AG10803 (cell line): ENCODE results near the gene SETBP1.

Experiments
- DNase-seq: peaks from one replicate; pipeline ENCODE4 v3.0.0; 2010; ENCODE audit warnings: low read depth
- H3K4me3 ChIP-seq: 2 replicates; pipeline ENCODE4 v1.5.1; 2011; ENCODE audit warnings: mild to moderate bottlenecking, low read length, control low read depth
- TF ChIP-seq, protein P1 (sequence below): conservative IDR thresholded peaks from 2 replicates; pipeline ENCODE4 v1.5.1; 2011; ENCODE audit warnings: mild to moderate bottlenecking, low read length, control low read depth, inconsistent platforms

Gene SETBP1

DNA sequence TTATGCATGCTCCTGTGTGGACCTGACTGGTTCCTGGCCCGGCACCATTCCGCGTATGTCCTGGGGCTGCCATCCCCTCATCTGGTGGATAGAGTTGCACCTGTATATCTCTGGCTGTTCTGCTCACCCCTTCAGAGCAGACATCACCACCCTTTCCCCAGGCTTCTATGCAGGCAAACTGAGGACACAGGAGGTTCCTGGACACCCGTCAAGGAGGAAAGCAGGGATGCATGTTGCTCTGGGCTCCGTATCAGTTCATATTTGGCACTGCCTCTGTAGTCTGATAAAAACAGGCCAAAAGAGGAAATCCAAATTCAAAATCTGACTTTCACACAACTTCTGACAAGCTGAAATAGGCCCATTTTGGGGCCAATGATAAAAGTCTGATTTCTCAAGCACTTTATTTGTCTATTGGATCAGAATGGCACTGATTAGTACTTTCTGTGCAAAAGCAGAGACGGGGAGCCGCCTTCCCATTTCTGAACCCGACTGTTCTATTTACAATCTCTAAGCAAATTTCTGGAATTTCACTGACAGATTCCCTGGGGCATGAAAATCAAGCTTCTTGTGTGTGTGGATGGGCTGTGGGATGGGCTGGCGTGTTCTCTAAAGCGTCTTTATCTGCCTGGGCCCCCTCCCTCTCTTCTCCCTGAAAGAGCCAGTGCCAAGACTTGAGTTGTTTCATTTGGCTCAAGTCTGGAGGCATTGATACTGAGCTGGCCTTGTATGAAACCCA lies 96.9 kb downstream of the SETBP1 start:
- no peak for DNase-seq
- H3K4me3 ChIP-seq = no peak overlapping the region
- TF ChIP-seq, protein P1, sequence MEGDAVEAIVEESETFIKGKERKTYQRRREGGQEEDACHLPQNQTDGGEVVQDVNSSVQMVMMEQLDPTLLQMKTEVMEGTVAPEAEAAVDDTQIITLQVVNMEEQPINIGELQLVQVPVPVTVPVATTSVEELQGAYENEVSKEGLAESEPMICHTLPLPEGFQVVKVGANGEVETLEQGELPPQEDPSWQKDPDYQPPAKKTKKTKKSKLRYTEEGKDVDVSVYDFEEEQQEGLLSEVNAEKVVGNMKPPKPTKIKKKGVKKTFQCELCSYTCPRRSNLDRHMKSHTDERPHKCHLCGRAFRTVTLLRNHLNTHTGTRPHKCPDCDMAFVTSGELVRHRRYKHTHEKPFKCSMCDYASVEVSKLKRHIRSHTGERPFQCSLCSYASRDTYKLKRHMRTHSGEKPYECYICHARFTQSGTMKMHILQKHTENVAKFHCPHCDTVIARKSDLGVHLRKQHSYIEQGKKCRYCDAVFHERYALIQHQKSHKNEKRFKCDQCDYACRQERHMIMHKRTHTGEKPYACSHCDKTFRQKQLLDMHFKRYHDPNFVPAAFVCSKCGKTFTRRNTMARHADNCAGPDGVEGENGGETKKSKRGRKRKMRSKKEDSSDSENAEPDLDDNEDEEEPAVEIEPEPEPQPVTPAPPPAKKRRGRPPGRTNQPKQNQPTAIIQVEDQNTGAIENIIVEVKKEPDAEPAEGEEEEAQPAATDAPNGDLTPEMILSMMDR = no peak

DNA sequence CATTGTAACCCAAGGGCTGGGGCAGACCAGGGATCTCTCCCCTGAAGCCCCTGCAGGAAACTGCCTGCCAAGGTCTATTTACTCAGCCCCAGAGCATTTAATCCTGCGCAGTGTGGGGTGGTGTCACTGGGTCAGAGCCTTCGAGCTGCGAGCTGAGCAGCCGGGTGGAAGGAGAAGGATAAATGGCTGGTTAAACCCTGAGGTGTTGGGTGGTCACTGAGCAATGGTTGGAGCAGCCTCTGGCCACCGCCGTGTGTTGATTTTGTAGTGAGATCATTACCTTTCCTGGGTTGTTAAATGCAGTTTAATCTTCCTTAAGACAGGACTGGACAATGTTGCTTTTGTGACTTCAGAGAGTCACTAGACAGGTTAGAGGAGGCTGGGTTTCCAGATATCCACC lies 98.1 kb downstream of the SETBP1 start:
- H3K4me3 ChIP-seq = no peak overlapping the region
- TF ChIP-seq, protein P1 = no peak
- DNase-seq = no peak

DNA sequence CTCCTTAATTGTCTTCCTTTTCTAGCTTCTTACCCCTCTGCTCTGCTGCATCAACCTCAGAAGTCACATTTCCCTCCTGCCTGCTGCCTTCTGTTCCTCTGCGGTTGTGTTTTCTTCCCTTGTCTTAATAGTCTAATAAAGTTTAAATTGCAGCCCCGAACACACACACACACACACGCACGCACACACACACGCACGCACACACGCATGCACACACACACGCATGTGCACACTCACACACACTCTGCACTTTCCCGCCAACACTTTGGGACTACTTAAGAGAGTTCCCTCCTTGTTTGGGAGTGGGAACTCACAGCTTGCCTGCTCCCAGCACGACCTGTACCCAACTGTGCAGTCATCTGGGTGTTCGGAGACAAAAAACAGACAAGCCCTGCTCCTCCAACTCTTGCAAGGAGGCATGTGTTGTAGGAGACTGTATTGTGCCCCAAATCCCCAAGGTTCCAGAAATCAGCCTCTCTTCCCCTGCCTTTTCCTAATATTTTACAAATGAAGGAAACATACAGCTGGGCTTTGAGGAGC lies 99.1 kb downstream of the SETBP1 start:
- no peak overlapping the region for H3K4me3 ChIP-seq
- DNase-seq = no peak
- TF ChIP-seq, protein P1 = no peak

DNA sequence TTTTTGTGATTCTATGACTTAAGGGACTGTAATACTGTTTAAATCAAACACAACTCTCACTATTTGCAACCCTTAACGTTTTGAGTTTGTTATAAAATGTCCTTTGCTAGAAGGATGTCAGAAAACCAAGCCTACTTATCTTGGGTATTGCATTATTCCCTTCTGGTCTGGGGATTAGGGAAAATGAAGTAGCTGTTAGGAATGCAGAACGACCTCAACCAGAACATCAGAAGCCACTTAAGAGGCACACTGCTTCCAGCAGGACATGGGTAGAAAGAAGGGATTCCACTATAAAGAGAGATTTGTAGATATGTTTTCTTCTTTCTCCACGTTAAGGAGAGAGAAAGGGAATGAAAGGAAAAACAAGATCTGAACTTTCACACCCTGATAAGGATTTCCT lies 101.2 kb downstream of the SETBP1 start:
- no peak overlapping the region for H3K4me3 ChIP-seq
- TF ChIP-seq, protein P1 = 0 out of 2 replicates have a peak, but pooled peaks have one; percentile 15
- peak; percentile 87 for DNase-seq

DNA sequence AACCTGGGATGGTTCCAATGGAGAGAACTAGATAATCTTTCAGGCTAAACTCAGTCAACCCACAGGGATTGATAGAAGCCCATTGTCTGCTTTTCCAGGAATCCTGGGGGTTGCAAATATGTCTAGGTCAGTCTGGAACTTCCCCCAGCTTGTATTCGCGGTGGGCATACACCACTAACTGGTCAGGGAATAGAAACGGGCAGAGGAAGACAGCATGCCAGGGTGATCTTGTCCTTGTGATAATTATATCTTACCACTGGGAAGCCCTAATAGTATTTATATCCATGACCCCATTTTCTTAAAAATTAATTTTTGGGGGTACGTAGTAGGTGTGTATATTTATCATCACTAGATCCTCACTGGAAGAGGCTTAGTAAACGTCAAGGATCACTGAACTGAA lies 101.9 kb downstream of the SETBP1 start:
- no peak for DNase-seq
- H3K4me3 ChIP-seq = no peak overlapping the region
- TF ChIP-seq, protein P1 = no peak

DNA sequence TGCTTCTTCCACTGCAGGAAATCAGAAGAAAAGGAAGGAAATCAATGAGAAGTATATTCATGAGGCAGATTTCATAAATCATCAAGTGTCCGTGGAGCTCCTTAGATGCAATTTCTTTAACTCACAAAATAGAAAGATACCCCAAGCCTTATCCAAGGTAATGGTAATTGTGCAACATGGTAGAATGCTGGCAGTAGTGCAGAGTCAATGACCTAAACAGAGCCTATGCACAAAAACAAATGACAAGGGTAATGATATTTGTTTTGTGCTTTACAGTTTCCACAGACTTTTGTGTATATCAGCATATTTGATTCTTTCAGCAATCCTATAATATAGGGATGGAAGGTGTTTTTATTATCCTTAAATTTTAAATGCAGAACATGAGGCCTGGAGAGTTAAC lies 102.7 kb downstream of the SETBP1 start:
- no peak for DNase-seq
- TF ChIP-seq, protein P1 = no peak
- no peak overlapping the region for H3K4me3 ChIP-seq

DNA sequence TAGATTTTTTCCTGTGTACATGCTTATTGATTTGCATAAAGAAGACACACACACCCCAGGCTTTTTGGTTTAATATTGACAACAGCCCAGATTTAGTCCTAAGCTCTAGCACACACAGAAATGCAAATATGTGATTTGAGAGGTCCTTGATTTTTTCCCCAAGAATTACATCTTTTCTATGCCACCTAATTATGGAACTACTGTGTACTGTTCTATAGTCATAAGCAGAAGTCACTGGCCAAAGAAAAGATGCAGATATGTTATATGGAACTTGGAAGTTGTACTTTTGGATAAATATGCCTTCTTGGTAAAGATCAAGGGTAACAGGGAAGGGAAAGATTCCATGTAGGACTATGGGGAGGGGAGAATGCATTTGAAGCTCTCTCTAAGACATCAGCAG lies 105.6 kb downstream of the SETBP1 start:
- TF ChIP-seq, protein P1 = no peak
- no peak for DNase-seq
- H3K4me3 ChIP-seq = no peak overlapping the region
